Epithelial cell of esophagus (primary cell): ENCODE data around the gene ASCL1.

Source experiments
- DNase-seq: peaks from one replicate; pipeline ENCODE4 v3.0.0; 2010; ENCODE audit warnings: low read depth
- H3K4me3 ChIP-seq: 2 replicates; pipeline ENCODE4 v1.5.1; 2011; ENCODE audit warnings: mild to moderate bottlenecking, low read length, control low read depth
- TF ChIP-seq, protein P1 (sequence below): IDR thresholded peaks from 2 replicates; pipeline ENCODE4 v1.5.1; 2011; ENCODE audit warnings: low read depth, mild to moderate bottlenecking, low read length, control low read depth, inconsistent platforms; ENCODE audit not compliant: insufficient read depth; ENCODE audit errors: missing control alignments

ASCL1 gene

DNA sequence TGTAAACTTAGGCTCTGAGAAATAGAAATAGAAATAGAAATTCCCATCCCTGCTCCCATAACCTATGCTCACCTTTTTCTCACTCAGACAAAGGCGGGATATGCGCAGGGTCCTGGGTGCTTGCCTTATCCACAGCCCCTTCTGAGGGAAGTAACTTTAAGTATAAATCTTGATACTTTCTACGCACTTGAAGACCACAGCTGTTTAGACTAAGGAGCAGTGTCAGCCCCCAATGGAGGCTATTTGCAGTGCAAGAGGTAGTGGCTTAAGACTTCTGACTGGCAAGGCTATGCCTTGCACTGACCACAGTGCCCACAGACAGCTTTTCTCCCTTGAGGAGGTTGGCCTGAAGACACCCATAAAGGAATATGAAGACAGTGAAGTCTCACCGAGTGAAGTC lies 35.2 kb downstream of the ASCL1 start:
- no peak overlapping the region for H3K4me3 ChIP-seq
- no peak for DNase-seq
- TF ChIP-seq, protein P1, sequence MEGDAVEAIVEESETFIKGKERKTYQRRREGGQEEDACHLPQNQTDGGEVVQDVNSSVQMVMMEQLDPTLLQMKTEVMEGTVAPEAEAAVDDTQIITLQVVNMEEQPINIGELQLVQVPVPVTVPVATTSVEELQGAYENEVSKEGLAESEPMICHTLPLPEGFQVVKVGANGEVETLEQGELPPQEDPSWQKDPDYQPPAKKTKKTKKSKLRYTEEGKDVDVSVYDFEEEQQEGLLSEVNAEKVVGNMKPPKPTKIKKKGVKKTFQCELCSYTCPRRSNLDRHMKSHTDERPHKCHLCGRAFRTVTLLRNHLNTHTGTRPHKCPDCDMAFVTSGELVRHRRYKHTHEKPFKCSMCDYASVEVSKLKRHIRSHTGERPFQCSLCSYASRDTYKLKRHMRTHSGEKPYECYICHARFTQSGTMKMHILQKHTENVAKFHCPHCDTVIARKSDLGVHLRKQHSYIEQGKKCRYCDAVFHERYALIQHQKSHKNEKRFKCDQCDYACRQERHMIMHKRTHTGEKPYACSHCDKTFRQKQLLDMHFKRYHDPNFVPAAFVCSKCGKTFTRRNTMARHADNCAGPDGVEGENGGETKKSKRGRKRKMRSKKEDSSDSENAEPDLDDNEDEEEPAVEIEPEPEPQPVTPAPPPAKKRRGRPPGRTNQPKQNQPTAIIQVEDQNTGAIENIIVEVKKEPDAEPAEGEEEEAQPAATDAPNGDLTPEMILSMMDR: no peak

DNA sequence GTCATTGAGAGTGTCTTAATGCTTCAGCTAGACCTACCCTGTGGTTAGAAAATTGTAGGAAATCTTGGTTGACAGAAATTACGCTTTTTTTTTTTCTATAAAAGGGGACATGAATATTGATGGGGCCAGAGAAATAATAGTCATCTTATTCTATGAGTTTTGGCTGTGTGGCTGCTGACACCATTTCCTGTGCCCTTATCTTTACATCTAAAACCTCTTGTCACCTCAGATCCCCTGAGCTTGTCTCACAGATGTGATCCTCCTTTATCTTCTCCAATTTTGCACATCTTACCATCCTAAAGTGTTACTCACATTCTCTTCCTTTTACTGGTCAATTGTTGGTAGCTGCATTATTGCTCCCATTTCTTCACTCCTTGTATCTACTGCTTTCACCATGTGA lies 36.1 kb downstream of the ASCL1 start:
- H3K4me3 ChIP-seq: no peak overlapping the region
- no peak for DNase-seq
- TF ChIP-seq, protein P1: no peak

DNA sequence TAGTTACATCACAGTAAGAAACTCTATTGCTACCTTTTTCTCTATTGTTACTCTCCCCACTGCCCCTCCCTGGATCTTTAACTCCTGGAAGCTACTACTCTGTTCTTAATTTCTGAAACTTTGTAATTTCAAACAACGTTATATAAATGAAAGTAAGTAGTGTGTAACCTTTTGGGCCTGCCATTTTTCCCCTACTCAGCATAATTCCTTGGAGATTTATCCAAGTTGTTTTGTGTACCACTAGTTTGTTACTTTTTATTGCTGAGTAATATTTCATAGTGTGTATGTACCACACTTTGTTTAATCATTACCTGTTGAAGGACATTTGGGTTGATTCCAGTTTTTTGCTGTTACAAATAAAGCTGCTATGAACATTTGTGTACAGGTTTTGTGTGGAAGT lies 37.9 kb downstream of the ASCL1 start:
- no peak for DNase-seq
- H3K4me3 ChIP-seq: no peak overlapping the region
- TF ChIP-seq, protein P1: no peak
